Stimulated activated CD4-positive, alpha-beta T cell treated with anti-CD3 and anti-CD28 coated beads, Interleukin-1b, Interleukin-23, amount 100 ng/mL, for 4 hours (primary cell): Measurements from ENCODE around the gene DNAJC12.
"Not testable (repeated sequence)": the region's sequence is repeated elsewhere in the genome, so short reads cannot be mapped to it uniquely, and the experiment has no call there.

Source experiments
- DNase-seq, 2 donors: peaks; one replicate each; pipeline ENCODE4 v3.0.0-alpha.2; 2020; ENCODE audit warnings: low read depth in 2 of 2

DNAJC12 gene

DNA sequence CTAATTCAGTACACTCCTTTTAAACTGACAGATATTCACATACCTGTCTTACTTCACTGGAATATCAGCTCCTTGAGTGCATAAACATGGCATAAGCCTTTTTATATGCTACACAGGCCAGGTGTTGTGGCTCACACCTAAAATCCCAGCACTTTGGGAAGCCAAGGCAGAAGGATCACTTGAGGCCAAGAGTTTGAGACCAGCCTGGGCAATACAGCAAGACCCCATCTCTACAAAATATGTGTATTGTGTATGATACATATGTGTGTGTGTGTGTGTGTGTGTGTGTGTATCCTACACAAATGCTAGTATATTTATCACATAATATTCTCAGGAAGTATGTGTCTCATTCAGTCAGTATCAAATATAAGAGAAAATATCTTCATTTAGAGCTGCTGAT lies 45.3 kb downstream of the DNAJC12 start:
- DNase-seq: no peak

DNA sequence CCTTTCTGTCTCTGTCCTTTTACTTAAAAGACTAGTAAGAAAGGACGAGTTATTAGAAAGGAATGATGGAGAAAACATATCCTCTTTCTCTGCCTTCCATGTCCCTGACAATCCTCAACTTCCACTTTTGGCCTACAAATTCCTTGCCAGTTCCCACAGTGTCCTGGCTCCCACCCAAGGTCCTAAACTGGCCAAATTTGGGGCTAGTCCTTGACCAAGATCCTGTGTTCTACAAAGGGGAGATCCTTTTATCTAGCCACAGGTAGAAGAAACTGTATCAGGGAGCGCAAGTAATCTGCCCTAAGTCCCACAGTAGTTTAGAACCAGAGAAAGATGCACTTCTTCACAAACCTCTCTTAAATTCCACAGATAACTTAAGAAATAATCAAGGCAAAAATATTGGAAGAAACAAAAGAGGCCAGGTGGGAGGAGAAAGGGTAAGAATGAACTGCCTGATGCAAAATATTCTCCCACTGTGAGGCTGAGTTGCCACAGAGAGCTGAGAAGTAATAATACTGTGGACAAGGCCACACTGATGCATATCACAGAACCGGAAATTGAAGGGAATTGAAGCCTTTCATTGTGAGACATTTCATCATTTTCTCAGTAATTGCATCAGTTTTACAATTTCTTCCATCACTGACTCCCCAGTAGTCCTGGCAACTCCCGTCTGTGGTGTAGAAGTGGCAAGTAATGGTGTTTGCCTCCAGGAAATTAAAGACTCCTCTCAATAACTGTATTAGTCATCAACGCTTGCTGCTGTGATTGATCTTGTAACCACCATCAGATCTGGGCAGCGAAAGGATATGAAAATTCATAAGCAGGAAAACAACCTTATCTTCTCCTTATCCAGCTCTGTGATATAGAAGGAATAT lies 47.2 kb downstream of the DNAJC12 start:
- no peak for DNase-seq

DNA sequence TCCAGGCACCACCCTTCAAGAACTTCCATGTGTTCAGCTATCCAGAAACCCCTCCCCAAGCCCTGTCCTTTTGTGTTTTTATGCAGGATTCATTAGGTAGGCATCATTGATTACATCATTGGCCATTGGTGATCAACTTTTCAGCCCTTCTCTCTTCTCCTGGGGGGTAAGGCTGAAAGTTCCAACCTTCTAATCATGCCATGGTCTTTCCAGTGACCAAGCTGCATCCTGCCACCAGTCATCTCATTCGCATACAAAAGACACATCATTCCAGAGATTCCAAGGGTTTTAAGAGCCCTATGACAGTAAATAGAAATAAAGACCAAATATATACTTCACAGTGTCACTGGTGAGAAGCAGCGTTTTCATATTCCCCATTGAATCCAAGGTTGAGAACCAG lies 48.2 kb downstream of the DNAJC12 start:
- DNase-seq: no peak

DNA sequence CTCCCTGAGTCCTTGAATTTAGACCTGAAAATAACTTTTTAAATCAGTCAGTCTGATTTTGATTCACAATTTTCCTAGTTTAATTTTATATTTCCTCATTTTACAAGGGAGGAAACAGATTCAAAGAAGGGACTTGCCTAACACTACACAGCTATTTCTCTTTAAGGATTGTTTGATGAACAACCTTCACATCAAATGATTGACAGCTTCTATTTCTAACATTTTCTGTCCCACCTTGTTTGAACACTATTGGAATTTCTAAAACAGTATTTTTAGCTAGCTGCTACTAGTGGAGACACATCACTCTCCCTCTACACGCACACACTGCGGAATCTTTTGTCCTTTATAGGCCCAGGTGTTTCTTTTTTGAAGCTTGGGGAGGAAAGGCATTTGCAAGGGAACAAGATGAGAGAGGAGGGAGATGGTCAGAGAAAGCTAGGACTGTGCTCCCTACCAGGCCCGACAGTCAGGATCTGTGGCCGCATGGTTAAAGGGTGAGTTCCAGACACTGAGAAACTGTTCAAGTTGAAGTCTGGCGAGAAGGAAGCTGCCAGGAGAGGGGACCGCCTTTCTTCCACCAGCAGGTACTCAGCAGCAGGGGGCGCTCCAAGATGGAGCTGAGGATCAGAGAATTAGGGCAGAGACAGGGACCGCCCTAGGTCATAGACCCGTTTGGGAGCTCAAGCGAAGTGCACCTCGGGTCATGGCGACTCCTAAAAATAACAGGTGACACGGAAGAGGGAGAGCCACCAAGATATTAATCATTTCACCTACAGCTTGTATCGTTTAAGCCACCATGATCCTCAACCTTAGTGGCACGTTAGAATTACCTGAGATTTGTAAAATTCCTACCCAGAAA lies 49.7 kb downstream of the DNAJC12 start:
- DNase-seq: peak; percentile 65 to 72

DNA sequence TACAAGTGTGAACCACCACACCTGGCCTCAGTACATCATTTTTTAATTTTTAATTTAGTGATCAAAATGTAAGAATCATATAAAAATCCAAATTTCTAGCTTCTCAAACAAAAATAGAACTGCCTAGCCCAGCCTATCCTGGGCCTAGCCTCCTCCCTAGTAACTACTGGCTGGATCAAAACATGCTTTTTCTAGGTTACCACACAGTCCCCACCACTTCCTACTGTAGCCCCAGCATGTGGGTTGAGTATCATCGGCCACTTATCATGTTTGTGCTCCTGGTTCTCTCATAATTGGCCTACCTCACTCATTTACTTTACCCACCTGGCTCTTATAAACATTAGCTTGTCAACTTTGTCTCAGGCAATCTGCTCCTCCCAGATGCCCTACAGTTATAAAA lies 52.9 kb downstream of the DNAJC12 start:
- DNase-seq: no peak

DNA sequence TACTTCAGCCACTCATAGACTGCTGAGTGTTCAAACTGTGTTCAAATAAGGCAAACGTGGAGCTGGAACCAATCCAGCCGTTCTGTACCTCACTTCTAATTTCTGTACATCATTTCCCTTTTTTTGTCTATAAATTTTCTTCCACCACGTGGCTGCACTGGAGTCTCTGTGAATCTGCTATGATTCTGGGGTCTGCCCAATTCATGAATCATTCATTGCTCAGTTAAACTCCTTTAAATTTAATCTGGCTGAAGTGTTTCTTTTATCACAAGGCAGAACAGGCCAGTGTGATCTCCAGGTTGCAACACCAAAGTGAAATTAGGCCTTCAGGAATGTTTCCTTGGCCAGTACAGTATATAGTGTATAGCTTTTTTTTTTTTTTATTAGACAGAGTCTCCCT lies 53.5 kb downstream of the DNAJC12 start:
- DNase-seq: no peak

DNA sequence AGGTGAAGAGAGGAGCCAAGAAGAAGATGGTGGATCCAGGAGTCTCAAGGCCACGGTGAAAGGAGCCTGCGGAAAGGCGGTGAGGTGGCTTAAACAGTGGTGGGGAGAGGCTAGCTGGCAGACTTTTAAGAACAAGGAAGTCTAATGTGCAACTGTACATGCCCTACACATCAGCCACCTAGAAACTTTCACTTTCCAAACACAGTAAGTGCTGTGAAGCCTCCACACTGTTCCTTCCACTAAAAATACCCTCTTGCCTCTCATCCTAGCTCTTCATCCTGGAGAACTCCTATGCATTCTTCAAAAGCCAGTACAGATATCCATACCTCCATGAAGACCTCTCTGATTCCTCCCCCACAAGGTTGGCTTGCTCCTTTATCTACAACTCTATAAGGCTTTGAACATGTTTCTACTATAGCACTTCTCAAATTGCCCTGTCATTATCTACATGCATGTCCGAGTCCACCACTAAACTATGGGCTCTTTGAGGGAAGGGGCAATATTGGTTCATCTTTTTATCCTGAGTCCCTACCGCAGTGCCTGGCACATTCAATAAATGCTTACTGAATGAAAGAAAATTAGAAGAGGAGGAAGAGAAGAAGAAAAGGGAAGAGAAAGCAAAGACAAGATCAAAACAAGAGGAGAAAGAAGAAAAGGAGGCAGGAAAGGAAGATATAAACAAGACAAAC lies 54.2 kb downstream of the DNAJC12 start:
- DNase-seq: no peak

DNA sequence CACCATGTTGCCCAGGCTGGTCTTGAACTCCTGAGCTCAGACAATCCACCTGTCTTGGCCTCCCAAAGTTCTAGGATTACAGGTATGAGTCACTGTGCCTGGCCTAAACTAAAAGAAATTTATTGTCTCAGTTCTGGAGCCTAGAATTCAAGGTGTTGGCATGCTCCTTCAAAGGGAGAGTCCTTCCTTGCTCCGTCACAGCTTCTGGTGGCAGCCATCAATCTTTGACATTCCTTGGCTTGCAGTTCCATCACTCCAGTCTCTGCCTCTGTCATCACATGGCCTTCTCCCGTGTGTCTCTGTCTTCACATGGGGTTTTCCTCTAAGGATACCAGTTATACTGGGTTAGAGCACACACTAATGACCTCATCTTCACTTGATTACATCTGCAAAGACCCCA lies 55.5 kb downstream of the DNAJC12 start:
- DNase-seq: no peak

DNA sequence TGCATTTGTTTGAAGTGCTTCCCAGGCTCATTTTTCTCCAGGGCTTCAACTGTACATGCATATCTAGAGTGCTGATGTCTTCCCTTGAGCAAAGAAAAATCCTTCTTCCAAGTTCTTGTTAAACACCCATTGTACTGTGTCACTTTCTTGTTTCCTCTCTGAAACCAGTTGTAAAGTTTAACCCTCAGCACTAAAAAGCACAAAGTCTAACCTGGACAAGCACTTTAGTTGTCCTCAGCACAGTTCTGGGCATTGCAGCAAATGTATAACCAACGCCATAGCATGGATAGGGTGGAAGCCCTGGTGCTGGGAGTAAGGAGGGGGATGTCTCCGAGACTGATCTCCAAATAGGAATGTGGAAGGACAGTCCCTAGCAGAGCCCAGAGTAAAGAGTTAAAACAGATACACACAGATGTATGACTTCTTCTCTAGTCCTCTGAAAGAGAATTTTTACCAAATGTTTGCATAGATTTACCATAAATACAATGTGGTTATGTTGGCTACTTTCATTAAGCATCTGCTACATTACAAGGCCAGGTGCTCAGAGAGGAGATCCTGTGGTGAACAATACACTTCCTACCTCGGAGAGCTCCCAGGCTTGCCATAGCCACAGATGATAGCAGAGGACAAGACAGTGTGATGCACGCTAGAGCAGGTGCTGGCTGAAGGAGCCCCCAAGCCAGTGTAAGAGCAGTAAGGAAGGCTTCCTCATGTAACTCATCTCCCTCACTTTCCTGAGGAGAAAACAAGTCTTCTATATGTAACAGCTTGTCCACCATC lies 57.0 kb downstream of the DNAJC12 start:
- DNase-seq: no peak

DNA sequence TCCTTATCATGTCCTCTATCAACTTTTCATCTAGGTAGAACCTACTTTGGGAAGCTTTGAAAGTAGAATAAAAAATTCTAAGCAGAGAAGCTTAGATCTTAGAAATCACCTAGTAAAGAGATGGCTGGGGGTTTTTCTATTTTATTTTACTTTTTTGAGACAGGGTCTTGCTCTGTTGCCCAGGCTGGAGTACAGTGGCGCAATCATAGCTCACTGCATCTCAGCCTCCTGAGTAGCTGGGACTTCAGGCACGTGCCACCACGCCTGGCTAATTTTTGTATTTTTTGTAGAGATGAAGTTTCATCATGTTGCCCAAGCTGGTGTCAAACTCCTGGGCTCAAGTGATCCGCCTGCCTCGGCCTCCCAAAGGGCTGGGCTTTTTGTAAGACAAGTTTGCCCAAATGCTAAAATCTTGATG lies 57.8 kb downstream of the DNAJC12 start:
- not testable (repeated sequence) for DNase-seq

DNA sequence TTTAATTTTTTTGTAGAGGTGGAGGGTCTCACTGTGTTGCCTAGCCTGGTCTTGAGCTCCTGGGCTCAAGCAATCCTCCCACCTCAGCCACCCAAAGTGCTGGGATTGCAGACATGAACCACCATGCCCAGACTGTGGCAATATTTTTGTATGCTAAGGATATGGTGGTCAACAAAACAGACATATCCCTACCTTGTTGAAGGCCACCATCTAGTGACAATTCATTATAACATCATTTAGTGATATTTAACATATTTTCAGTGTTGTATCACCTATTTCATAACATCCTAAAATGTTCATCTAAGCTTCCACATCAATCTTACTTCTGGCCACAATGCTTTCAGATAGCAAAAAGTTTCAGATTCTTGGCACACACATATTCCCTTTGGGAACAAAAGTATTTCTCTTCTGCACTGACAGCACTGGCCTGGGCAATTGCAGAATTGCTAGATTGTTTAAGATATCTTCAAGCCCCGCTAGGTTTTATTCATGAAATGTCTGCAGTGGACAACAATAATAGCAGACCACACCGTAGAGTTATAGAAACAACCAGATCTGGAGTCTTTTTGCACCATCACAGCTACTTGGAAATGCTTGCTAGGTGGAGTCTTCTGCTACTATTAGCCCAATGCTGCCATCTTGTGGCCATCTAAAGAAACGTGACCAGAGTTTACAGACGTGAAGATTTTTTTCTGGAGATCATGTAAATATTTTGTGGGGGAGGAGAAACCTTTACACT lies 58.4 kb downstream of the DNAJC12 start:
- peak; percentile 16 to 75 for DNase-seq

DNA sequence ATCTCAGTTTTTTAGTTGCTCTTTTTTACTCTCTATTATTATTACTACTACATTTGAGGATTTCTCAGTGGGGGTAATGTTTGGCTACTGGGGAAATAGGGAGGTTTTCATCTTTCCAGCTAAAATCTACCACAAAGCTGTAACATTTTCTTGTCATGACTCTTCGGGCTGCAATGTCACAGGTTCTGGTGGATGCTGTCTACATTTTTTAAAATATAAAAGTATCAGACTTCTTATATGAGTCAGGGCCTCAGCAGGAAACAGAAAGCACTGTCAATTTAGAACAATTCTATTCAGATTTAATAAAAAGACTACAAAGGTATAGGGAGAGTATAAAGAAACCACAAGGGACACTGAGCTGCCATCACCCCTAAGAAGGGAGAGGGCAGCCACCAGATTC lies 61.6 kb downstream of the DNAJC12 start:
- DNase-seq: no peak

DNA sequence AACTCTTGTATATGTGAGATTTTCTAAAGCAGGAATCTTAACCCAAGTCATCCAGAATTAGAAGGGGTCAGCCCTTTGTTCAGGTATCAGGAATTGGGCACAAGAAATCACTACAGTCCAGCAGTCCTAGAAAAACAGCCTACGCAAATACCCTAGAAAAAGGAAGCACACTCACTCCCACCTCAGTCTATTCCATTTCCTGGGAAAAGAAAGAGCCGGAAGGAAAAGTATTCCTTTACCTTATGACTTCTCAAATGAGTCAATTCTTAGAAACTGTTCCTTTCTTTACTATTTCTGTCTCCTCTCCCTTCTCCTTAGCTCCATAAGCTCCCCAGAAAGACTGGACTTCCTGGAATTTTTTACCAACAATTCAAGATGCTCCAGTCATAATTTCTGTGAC lies 62.7 kb downstream of the DNAJC12 start:
- no peak for DNase-seq

DNA sequence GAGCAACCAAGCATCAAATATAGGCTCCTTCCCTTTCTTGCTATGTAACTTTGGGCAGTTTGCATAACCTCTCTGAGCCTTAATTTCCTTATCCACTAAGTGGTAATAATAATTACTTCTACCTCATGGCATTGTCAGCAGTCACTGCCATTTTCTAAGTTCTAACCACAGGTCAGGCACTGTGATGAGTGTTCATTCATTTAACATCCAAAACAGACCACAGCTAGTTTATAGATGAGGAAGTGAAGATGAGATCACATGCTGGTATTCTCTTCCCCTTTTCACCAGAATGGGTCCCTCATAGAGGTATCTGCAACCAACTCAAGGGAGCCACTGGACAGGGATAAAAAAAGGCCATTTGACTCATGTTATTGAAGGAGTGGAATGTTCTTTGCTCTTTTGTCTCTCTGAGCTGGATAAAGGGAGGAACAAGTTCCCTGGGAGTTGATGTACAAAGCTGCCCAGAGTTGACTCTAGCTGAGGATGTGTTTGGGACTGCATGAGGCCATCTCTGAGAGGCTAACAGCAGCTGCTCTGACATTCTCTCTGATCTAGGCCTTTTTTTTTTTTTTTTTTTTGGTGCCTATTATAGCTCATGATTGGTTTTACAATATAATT lies 65.0 kb downstream of the DNAJC12 start:
- DNase-seq: no peak

DNA sequence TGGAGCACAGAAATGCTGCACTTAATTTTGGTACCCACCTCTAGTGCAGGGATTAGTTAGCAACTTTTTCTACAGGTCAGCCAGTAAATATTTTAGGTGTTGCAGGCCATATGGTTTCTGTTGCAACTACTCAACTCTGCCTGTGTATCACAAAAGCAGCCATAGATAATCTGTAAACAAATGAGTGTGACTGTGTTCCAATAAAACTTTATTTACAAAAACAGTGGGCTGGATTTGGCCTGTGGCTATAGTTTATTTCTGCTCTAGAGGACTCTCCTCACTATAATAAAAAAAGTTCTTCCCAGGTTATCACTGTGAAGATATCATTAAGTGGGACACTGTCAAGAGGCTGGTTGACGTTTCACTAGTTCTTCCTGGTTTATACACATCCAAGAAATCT lies 65.8 kb downstream of the DNAJC12 start:
- DNase-seq: no peak

DNA sequence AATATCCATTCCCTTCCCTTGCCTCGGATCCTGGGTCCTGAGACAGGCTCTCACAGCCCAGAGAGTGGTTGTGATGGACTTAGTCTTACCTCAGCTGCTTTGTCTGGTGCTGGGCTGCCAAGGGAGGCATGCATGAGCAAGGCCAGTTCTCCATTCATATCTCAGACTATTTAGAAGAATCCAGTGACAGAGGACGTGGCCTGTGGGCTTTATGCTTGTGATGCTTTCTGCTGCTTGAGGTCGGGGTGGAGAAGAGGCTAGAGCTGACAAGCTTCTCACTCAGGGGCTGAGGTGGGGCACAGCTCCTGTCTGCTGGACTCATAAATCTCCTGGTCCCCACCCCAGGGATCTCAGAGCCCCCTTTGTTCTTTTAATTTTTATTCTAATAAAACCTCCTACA lies 66.8 kb downstream of the DNAJC12 start:
- no peak for DNase-seq

DNA sequence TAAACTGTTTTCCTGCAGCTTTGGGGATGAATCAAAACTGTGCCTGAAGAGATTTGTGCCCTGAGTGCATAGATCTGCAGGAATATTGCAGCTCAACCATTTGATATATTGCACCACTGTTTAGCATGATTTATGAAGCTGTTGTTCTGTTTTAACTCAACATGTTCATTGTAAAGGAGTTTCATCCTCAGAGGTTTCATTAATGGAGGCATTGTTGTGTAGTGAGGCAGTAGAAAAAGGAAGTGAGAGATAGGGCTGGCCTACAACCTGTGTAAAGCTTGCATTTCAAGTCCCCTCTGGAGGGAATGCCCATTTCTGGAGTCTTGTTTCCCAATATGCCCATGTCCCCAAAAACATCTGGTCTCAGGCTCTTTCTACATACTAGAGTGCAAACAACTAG lies 67.5 kb downstream of the DNAJC12 start:
- DNase-seq: no peak

DNA sequence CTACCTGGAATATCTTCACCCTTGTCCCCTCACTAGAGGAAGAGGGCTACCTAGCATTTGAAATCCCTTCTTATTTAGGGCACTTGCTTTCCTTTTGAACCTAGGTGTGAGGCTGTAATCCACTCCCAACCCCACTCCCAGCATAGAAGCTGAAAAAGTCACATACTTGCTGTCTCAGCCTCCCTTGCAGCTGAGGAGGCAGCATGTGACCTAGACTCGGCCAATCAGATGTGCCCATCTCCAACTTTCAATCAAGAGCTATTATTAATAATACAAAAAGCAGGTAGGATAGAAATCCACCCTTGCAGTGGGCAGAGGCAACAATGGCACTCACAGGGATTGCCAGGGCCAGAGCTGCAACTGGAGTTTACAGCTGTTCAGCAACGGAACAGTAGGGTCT lies 70.7 kb downstream of the DNAJC12 start:
- DNase-seq: no peak

DNA sequence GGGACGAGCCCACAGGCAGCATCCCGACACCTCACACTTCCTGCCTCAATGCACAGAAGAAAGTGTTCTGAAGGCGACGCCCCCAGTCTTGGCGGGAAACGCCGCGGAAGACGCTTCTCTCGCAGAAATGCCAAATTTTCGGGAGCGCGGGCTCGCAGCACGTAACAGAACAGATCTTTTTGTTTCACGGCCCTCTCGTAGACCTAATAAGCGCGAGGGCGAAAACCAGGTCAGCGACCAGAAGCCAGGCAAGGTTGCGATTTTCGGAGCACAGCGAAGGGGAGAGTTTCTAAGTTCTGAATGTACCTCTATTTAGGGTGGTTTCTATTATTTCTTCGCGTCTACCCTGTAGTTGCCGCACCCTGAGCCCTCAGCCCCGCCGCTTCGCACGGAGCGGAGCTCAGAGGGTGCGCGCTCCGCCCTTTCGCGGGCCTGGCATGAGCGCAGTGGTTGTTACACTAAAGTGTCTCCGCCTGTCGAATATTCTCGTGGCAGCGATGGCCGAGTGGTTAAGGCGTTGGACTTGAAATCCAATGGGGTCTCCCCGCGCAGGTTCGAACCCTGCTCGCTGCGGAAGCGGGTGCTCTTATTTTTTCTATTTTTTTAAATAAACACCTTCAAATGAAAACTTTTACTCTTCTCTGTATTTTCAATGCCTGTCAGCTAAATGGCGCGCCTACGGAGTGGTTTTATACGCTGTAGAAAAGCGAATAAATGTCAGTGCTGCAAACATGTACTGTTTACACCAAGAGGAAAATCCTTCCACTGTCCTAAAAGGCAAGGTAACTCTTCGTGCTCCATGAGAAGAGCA lies 73.8 kb downstream of the DNAJC12 start:
- peak; percentile 91 to 99 for DNase-seq
